HL-60 (cell line): ENCODE results near the gene TMEM117.

Experiments used
- GABPA ChIP-seq: IDR thresholded peaks from 2 replicates; pipeline ENCODE4 v1.6.1; 2012; ENCODE audit warnings: low read depth
- POLR2AphosphoS5 ChIP-seq: IDR thresholded peaks from 2 replicates; pipeline ENCODE4 v1.6.1; 2012; ENCODE audit warnings: low read depth
- TF ChIP-seq, protein P1 (sequence below): IDR thresholded peaks from 2 replicates; pipeline ENCODE4 v1.6.1; 2012; ENCODE audit warnings: low read depth; ENCODE audit not compliant: insufficient replicate concordance
- TF ChIP-seq, protein P2 (sequence below): IDR thresholded peaks from one replicate; pipeline ENCODE4 v1.5.1; 2011; ENCODE audit warnings: low read length, control low read depth, inconsistent platforms; ENCODE audit not compliant: insufficient read depth

- TF ChIP-seq POLR2AphosphoS5: no peak
- TF ChIP-seq, protein P1, sequence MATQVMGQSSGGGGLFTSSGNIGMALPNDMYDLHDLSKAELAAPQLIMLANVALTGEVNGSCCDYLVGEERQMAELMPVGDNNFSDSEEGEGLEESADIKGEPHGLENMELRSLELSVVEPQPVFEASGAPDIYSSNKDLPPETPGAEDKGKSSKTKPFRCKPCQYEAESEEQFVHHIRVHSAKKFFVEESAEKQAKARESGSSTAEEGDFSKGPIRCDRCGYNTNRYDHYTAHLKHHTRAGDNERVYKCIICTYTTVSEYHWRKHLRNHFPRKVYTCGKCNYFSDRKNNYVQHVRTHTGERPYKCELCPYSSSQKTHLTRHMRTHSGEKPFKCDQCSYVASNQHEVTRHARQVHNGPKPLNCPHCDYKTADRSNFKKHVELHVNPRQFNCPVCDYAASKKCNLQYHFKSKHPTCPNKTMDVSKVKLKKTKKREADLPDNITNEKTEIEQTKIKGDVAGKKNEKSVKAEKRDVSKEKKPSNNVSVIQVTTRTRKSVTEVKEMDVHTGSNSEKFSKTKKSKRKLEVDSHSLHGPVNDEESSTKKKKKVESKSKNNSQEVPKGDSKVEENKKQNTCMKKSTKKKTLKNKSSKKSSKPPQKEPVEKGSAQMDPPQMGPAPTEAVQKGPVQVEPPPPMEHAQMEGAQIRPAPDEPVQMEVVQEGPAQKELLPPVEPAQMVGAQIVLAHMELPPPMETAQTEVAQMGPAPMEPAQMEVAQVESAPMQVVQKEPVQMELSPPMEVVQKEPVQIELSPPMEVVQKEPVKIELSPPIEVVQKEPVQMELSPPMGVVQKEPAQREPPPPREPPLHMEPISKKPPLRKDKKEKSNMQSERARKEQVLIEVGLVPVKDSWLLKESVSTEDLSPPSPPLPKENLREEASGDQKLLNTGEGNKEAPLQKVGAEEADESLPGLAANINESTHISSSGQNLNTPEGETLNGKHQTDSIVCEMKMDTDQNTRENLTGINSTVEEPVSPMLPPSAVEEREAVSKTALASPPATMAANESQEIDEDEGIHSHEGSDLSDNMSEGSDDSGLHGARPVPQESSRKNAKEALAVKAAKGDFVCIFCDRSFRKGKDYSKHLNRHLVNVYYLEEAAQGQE: no peak
- TF ChIP-seq, protein P2, sequence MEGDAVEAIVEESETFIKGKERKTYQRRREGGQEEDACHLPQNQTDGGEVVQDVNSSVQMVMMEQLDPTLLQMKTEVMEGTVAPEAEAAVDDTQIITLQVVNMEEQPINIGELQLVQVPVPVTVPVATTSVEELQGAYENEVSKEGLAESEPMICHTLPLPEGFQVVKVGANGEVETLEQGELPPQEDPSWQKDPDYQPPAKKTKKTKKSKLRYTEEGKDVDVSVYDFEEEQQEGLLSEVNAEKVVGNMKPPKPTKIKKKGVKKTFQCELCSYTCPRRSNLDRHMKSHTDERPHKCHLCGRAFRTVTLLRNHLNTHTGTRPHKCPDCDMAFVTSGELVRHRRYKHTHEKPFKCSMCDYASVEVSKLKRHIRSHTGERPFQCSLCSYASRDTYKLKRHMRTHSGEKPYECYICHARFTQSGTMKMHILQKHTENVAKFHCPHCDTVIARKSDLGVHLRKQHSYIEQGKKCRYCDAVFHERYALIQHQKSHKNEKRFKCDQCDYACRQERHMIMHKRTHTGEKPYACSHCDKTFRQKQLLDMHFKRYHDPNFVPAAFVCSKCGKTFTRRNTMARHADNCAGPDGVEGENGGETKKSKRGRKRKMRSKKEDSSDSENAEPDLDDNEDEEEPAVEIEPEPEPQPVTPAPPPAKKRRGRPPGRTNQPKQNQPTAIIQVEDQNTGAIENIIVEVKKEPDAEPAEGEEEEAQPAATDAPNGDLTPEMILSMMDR: no peak
- no peak for TF ChIP-seq GABPA
These were observed 290.9 kb downstream of the TMEM117 start for GRCh38 chr12:44126806-44127205.
